ENCODE data around the gene PSMB11.

GRCh38 chr14:23069413-23069806 lies 27.4 kb downstream of the PSMB11 start:
- TF ChIP-seq CTCF (conservative IDR thresholded peaks at IDR 0.05; ENCODE audit: low read depth, low read length) (no peak), EZH2 (IDR thresholded peaks at IDR 0.05; ENCODE audit: low read length, unreplicated experiment) (no peak)

Measured in PC-3 (cell line).